ENCODE data around the gene THSD8. TPM values are rescaled to one million over a fixed set of nuclear protein-coding genes. Genes with fewer than 3 reads are reported as not detected.
"Not testable (repeated sequence)": the region's sequence is repeated elsewhere in the genome, so short reads cannot be mapped to it uniquely, and the experiment has no call there.

The THSD8 gene
- total RNA-seq, 1 donor from 2014 or later, result 2.2 TPM

DNA sequence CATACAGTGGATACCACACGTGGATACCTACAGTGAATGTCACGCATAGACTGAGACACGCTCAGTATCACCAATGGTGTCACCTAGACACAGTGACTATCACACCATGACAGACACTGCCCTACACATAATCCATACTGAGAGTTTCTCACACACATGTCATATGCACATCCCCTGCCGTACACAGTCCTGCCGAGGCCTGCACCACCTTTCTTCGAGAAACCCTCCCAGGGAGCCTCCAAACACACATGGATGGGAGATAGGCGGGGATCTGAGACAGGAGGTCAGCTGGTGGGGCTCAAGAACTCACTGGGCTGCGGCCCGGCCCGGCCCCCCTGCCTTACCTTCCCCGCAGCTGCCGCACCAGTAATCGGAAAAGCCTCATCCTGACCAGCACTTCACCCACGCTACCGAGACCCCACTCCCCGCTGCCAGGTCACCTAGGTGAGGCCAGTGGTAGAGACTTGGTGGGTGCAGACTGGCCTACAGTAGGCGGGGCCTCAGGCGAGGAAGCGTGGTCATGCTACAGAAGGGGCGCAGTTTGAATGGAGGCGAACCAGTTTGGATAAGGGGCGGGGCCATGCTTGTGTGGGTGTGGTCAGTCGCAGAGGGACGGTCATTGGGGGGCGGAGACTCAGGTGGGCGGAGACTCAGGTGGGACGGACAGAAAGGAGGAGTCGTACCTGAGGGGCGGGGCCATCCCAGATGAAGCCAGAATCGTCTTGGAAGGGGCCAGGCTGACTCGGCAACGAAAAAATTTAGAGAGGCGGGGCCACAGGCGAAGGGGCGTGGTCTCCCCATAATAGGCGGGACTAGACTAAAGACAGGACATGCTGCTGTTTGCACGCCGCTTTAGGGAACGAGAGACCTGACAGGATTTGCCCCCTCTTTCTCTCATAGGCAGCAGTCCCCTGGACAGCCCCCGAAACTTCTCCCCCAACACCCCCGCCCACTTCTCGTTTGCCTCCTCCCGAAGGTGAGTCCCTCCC, 38.5 kb downstream of the THSD8 start:
- intact Hi-C loops (cut with micrococcal nuclease), result loop anchor here (10.0 kb wide), 1 partner anchor 76 kb away; no protein-coding TSS in a partner anchor
- peak; percentile 60 for ATAC-seq
- DNase-seq, result peak; percentile 50

DNA sequence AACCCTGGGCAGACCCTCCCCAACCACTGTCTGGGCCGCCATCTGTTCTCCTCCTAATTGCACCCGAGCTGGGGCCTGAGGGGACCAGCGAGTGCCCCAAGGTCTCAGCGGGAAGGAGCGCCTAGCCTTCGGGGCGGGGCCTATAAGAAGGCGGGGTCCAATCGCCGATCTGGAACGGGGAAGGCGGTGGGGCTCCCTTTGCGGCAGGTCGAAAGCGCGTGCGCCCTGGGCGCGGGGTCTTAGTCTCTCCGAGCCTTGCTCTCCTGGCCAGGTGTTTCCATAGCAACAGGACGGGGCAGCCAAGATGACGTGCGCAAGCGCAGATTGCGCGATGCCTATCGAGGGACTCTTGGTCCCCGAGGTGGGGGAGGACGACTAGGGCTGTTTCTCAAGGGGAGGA, 39.2 kb downstream of the THSD8 start:
- intact Hi-C loops (cut with micrococcal nuclease), result loop anchor here (10.0 kb wide), 1 partner anchor 76 kb away; no protein-coding TSS in a partner anchor
- no peak for DNase-seq
- no peak for ATAC-seq

DNA sequence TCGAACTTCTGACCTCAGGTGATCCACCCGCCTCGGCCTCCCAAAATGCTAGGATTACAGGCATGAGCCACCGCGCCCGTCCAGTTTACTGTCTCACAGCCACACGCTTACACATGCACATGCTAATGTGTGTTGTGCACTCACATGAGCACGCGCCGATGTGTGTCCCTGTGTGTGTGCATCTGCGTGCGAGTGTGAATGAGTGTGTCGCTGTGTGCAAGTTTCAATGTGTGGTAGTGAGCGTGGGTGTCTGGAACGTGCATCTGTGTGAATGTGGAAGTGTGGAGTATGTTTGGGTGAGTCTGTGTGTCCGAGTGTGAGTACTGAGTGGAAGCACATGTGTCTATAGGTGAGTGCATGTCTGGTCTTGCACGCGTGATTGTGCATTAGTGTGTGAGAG, 40.6 kb downstream of the THSD8 start:
- DNase-seq (no peak), ATAC-seq (no peak)
- intact Hi-C loops (cut with micrococcal nuclease), result loop anchor here (10.0 kb wide), 1 partner anchor 78 kb away; no protein-coding TSS in a partner anchor

DNA sequence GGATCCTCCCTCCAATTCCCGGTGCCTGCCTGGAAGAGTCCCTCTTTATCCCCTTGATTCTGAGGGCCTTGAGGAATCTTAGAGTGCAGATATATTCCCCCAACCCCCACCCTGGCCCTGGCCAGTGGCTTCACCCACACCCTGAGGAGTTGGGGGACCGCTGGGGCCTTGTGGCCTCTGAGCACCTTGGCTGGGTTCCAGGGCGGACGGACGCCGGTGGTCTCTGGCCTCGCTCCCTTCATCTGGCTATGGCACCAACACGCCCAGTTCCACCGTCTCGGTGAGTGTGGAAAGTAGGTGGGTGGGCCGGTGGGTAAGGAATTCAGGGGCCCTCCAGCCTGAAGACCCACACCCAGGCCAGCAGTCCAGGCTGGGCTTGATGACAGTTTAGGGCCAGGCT, 41.5 kb downstream of the THSD8 start:
- DNase-seq, result no peak
- ATAC-seq, result no peak
- intact Hi-C loops (cut with micrococcal nuclease), result loop anchor here (10.0 kb wide), 1 partner anchor 79 kb away; no protein-coding TSS in a partner anchor

DNA sequence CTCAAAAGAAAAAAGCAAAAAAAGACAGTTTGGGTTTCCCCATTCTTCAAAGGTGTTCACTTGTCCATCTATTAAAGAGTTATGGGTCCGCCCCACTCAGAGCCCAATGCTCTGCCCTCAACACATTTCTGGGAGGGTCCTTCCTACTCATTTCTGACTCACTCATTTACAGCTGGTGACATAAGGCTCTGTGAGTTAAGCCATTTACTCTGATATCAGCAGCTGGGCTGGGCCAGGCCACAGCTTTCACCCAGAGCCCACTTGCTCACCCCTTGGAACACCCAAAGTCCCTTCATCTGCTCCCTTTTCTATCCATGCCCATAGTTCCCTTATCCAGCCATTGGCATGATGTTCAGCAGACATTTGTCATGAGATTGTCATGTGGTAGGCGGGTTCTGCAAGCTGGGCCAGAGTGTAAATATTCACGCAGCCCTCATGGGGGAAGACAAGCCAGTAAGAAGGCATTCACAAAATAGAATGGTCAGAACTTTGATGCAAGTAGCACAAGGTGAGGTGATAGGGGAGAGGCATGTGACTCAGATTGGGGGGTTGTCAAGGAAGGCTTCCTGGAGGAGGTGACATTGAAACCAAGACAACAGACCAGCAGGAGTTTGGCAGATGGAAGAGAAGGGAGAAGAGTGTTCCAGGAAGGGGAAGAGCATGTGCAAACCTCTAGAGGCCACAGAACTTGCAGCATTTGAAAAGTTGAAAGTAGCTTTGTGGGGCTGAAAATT, 42.3 kb downstream of the THSD8 start:
- DNase-seq (no peak), ATAC-seq (no peak)
- intact Hi-C loops (cut with micrococcal nuclease), result loop anchor here (10.0 kb wide), 1 partner anchor 79 kb away; no protein-coding TSS in a partner anchor

DNA sequence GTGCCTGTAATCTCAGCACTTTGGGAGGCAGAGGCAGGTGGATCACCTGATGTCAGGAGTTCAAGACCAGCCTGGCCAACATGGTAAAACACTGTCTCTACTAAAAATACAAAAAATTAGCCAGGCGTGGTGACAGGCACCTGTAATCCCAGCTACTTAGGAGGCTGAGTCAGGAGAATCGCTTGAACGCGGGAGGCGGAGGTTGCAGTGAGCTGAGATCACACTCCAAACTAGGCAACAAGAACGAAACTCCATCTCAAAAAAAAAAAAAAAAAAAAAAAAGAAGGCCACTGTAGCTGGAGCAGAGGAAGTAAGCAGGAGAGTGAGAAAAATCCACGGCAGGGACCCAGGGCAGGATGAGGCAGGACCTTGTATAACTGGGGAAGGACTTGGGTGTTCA, 44.7 kb downstream of the THSD8 start:
- intact Hi-C loops (cut with micrococcal nuclease), result loop anchor here (10.0 kb wide), 1 partner anchor 82 kb away; no protein-coding TSS in a partner anchor
- DNase-seq, ATAC-seq: not testable (repeated sequence)

DNA sequence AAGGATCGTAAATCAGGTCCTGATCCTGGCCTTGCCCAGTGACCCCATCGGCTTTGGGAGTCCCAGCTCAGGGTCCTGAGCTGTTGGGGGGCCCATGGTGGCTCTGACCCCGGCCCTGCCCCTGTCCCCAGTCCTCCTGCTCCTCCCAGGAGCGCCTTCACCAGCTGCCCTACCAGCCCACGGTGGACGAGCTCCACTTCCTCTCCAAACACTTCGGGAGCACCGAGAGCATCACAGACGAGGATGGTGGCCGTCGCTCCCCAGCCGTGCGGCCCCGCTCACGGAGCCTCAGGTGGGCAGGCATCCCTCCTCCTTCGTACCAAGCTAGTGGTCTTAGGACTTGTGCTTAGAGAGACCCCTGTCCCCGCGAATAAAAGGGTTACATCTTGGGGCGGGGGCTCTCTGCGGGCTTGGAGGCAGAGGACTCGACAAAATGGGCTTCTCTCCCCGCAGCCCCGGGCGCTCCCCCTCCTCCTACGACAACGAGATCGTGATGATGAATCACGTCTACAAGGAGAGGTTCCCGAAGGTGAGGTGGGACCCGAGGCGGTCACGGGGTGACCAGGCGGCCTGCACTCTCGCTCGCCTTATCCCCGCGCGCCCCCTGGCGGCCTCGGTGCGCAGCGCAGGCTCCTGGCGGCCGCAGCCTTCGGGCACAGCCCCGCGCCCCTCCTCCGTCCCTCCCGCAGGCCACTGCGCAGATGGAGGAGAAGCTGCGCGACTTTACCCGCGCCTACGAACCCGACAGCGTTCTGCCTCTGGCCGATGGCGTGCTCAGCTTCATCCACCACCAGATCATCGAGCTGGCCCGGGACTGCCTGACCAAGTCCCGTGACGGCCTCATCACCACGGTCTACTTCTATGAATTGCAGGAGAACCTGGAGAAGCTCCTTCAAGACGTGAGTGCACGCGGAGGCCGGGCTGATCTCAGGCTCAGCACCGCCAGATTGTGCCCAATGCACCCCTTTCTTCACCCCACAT, 45.6 kb downstream of the THSD8 start:
- DNase-seq, result peak; percentile 92
- ATAC-seq, result peak; percentile 99
- intact Hi-C loops (cut with micrococcal nuclease), result loop anchor here (10.0 kb wide), 1 partner anchor 83 kb away; no protein-coding TSS in a partner anchor

Small RNAs within 50 kb of the gene (microRNA-seq; reads per million reads assigned to microRNA genes)
- not detected for gene MIR5684 (ENCODE audit: borderline number of aligned reads)
- gene MIR6794 (ENCODE audit: borderline number of aligned reads), result not detected

Other genes with a start within 250 kb of the THSD8 start
- gene ZNF490, start 191.3 kb upstream of the THSD8 start, total RNA-seq, result 5.1 TPM
- gene ZNF791, start 191.1 kb upstream of the THSD8 start, total RNA-seq, result 15.5 TPM
- gene MAN2B1, start 135.3 kb upstream of the THSD8 start, total RNA-seq, result 32.5 TPM
- gene WDR83, start 135.3 kb upstream of the THSD8 start, total RNA-seq, result 8.7 TPM
- gene DHPS, start 120.2 kb upstream of the THSD8 start, total RNA-seq, result 60.2 TPM
- gene GNG14, start 114.1 kb upstream of the THSD8 start, total RNA-seq, result not detected
- 1.7 TPM for gene FBXW9, start 105.4 kb upstream of the THSD8 start, total RNA-seq
- 36.0 TPM for gene TNPO2, start 78.1 kb upstream of the THSD8 start, total RNA-seq
- gene TRIR, start 67.4 kb upstream of the THSD8 start, total RNA-seq, result 127 TPM
- 64.7 TPM for gene GET3, start 64.6 kb upstream of the THSD8 start, total RNA-seq
- gene BEST2, start 50.3 kb upstream of the THSD8 start, total RNA-seq, result not detected
- 44.9 TPM for gene HOOK2, start 26.5 kb upstream of the THSD8 start, total RNA-seq
- 24.2 TPM for gene JUNB, start 10.6 kb upstream of the THSD8 start, total RNA-seq
- 750 TPM for gene PRDX2, start 269 bp upstream of the THSD8 start, total RNA-seq
- 4.5 TPM for gene RNASEH2A, start 4.5 kb downstream of the THSD8 start, total RNA-seq
- gene RTBDN, start 32.5 kb downstream of the THSD8 start, total RNA-seq, result not detected
- 0.12 TPM for gene MAST1, start 36.4 kb downstream of the THSD8 start, total RNA-seq
- gene DNASE2, start 79.4 kb downstream of the THSD8 start, total RNA-seq, result 19.2 TPM
- gene KLF1, start 85.1 kb downstream of the THSD8 start, total RNA-seq, result not detected
- 30.5 TPM for gene GCDH, start 89.1 kb downstream of the THSD8 start, total RNA-seq
- not detected for gene SYCE2, start 117.2 kb downstream of the THSD8 start, total RNA-seq
- gene FARSA, start 131.6 kb downstream of the THSD8 start, total RNA-seq, result 38.5 TPM
- 422 TPM for gene CALR, start 136.5 kb downstream of the THSD8 start, total RNA-seq
- gene RAD23A, start 143.8 kb downstream of the THSD8 start, total RNA-seq, result 188 TPM
- gene GADD45GIP1, start 155.2 kb downstream of the THSD8 start, total RNA-seq, result 28.7 TPM
- gene DAND5, start 167.5 kb downstream of the THSD8 start, total RNA-seq, result 11.2 TPM
- gene NFIX, start 193.4 kb downstream of the THSD8 start, total RNA-seq, result 171 TPM

Measured in left ventricle myocardium superior (tissue), 1 donor.